22Rv1 (cell line): ENCODE data around the gene RANBP17.

Experiments used
- ZFX ChIP-seq: fragments of 450-650 bp; IDR thresholded peaks from 2 replicates; pipeline ENCODE4 v1.6.1; 2017; ENCODE audit warnings: antibody characterized with exemption, borderline replicate concordance
- TF ChIP-seq, protein P1 (sequence below): fragments of 450-650 bp; IDR thresholded peaks from 2 replicates; pipeline ENCODE4 v1.5.1; 2017; ENCODE audit warnings: mild to moderate bottlenecking

DNA sequence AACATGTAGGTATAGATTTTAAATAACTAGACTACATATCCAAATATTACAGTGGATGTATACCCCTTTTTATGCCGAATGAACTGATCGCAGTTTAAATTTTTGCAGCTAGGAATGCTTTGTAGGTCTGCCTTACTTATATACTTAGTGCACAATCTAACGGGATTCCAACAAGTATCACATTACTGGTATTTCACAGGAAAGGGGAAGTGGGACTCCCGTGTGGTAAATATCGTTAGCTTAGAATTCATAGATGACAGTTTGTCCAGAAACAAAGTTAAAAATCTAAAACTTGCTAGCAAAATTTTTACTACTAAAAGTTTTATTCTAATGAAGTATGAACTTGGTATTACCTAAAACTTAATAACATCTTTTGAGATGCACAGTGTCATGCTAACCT lies 253.7 kb downstream of the RANBP17 start:
- TF ChIP-seq, protein P1, sequence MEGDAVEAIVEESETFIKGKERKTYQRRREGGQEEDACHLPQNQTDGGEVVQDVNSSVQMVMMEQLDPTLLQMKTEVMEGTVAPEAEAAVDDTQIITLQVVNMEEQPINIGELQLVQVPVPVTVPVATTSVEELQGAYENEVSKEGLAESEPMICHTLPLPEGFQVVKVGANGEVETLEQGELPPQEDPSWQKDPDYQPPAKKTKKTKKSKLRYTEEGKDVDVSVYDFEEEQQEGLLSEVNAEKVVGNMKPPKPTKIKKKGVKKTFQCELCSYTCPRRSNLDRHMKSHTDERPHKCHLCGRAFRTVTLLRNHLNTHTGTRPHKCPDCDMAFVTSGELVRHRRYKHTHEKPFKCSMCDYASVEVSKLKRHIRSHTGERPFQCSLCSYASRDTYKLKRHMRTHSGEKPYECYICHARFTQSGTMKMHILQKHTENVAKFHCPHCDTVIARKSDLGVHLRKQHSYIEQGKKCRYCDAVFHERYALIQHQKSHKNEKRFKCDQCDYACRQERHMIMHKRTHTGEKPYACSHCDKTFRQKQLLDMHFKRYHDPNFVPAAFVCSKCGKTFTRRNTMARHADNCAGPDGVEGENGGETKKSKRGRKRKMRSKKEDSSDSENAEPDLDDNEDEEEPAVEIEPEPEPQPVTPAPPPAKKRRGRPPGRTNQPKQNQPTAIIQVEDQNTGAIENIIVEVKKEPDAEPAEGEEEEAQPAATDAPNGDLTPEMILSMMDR, result no peak
- TF ChIP-seq ZFX, result no peak
